Effector CD4-positive, alpha-beta T cell (primary cell): ENCODE measurements around the gene SFTPD.
"Not testable (repeated sequence)": the region's sequence is repeated elsewhere in the genome, so short reads cannot be mapped to it uniquely, and the experiment has no call there.

Experiments used
- DNase-seq: peaks from one replicate; pipeline ENCODE4 v3.0.0-alpha.2; 2020

SFTPD gene

DNA sequence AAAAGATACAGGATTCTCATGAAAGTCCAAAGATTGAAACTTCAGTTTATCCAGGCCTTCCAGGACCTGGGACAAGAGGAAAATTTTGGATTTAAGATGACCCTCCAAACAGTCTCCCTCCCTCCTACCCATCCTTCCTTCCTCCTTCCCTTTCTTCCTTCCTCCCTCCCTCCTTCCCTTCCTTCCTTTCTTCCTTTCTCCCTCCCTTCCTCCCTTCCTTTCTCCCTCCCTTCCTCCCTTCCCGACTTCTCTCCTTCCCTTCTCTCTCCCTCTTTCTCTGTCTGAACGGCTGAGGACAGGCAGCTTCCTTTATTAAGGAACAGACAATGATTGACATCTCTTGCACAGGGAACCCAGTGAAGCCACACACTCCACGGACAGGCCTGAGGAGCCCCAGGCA lies 23.3 kb downstream of the SFTPD start:
- DNase-seq, result no peak

DNA sequence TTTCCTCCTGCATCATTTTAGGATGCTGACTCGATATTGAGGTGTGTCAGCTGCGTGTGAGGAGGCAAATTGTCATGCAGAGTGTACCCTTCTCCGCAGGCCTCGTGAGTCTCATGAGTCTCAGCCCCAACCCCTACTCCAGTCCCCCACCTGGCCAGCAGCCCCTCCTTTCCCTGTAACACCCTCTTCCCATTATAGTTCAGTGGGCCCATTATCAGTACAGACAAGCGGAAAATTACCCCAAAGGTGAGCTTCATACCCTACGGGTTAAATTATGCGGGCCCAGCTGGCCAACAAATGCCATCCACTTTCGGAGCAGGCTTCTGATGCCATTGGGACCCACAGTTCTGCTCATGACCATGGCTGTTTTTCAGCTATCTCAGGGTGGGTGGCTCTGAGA lies 25.2 kb downstream of the SFTPD start:
- DNase-seq, result no peak

DNA sequence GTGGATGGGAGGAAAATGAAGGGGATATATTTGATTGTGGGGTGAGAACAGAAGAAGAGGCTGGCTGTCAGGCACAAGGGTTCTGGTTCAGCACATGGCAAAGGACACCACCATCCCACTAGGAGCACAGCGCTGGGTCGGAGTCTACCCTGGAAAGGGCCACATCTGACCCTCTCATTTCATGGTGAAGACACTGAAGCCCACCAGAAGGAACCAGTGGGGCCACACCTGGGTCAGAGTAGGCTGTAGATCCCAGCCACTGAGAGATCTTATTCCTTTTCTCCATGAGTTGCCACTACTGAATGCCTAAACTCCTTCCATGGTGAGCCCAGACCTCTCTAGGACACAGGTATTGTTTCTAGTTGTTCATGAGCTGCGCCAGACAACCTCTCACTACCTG lies 25.8 kb downstream of the SFTPD start:
- DNase-seq, result no peak

DNA sequence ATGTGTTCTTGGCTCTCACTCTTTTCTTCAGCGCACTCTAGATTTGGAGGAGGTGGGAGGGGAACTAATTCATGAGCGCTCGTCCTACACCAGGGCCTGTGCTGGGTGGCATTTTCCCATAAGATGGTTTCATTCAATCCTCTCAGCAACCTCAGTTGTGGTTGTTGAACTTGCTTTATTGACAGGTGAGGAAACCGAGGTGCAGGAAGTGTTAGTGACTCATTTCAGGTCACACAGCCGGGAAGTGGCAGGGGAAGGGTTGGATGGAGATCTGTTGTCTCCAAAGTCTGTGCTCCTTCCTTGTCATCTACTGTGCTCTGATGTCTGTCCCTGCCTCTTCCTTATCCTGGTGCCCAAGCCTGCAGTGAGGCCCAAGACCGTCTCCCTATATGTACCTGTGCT lies 26.9 kb downstream of the SFTPD start:
- not testable (repeated sequence) for DNase-seq

DNA sequence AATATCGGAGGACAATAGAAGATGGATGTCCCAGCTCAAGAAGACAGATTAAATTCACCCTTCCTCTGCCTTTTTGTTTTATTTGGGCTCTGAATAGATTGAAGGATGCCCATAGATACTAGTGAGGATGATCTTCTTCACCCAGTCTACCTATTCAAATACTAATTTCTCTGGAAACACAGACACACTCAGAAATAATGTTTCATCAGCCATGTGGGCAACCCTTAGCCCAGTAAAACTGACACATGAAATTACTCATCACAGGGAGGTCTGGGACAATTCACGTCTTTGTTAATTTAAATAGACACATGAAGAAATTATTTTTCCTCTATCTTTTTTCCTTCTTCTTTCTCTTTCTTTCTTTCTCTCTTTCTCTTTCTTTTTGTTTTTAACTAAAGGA lies 33.1 kb downstream of the SFTPD start:
- DNase-seq, result not testable (repeated sequence)

DNA sequence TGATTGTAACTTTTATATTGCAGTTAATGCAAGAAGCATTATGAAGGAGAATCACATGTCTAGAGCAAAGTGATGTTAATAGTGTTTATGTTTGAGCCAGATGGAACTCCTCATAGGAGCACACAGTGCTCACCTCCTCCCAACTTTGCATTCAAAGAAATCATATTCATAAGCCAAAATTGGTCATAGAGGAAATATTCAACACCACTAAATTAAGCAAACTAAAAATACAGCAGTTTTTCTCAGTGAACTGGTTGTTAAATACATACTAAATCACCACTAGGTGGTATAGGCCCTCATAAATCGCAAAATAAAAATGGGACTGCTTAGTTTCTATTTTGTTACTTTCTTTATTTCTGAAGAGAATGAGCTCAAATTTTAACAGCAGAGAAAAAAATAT lies 34.4 kb downstream of the SFTPD start:
- DNase-seq, result not testable (repeated sequence)

DNA sequence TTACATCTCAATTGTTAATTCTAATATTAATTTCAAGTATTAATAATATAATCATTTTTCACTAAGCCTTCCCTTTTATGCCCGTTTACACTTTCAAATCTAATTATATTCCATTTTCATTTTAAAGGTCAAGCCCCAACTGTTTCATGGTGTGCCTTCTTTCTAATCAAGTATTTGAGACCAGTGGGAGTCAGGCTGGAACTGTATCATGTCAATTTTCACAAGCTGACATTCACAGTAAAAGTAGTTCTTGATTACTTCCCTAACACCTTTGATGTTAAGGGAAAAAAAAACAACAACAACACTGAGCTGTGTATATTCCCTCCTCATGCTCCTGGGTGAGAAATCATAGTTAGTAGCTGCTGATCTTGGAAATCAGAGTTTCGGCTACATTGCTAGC lies 38.1 kb downstream of the SFTPD start:
- no peak for DNase-seq

DNA sequence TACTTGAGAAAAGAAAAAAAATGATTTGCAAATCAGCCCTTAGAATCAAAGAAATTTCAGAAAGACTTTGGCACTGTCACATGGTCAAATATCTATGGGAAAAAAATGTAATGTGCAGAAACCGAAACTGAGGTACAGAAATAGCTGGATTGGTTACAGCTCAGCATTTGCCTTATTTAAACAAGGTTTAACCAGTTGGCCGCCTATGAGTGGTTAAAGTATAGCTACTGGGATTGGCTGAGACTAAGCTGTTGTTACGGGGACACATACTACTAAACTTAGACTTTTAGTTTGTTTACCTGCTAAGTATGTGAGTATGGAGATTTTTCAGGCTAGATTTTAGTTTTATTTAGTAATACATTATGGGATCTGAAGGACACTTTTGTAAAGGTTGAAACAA lies 38.6 kb downstream of the SFTPD start:
- no peak for DNase-seq

DNA sequence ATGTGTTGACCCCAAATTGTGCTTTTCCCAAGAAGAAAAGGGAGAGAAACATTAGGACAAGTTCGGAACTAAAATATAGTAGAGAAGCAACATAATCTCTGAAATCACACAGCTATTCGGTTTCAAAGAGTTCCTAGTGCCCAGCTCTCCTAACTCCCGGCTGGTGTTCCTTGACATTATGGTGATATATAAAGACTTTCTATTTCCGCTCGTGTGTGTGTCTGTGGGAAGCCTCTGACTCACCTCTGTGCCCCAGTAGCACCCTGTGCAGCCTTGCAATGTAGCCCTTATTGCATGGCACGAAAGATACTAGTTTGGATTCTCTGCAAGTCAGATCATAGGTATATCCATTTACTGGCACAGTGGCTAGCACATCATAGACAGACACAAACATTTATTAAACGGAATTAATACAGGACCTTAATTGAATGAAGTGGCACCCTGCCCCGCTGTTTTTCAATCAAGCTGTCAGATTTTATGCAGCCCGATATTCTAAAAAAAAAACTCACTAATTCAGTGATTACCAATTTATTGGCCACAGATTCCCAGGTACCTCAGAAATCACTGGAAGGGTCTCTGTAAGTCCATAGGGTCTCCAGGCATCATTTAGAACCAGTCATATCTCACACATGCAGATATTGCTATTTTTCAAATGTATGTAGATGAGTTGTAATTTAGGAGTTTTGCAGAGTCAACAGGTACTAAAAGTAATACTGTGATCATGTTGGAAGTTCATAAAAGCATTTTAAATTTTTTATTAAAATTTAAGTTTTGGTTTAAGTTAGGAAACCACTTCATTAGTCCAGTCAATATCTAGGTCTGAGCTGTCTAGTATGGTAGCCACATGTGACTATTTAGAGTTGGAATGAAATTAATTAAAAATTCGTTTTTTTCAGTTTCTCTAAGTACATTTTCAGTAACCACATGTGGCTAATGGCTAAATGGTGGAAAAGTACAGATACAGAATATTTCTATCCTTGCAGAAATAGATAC lies 43.3 kb downstream of the SFTPD start:
- DNase-seq, result no peak

DNA sequence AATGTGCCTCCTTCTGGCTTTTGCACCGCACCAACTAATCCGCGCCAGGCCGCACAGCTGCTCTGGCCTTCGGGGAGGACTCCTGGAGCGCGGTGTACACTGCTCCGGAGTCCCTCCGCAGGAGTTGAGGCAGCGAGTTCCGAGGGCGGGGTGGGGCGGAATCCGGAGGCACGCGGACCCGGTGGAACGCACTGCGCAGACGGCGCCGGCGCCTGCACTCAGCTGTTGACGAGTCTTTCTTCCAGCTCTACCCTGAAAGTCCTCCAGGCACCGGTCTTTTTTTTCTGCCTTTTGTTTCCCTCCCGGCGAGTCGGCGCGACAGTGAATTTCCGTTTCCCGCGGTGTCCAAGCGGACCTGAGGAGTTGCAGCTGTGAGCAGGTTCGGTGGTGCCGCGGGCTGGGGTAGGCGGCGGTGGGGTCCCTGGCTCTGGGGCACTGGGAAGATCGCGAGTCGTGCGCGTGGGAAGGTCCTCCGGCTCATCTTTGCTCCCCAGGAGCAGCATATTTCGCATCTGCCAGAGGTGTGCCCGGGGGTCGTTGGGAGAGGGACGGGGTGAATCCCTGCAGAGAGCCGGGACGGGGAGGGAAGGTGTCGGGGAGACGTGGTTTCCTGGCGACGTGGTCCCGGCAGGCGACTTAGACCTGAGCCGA lies 44.1 kb downstream of the SFTPD start:
- no peak for DNase-seq

DNA sequence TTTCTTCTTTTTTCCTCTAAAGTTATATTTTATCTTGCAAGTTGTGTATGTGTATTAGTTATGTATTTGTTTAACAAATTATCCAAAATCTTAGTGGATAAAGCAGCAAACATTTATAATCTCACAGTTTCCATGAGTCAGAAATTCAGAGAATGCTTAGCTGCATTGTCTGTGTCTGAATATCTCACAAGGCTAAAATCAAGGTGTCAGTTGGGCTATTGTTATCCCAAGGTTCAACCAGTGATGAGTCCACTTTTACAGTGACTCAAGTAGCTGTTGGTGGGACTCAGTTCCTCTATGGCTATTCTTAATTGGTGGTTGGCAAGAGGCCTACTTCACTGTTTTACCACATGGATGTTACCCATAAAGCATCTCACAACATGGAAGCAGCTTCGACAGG lies 47.3 kb downstream of the SFTPD start:
- DNase-seq, result not testable (repeated sequence)

DNA sequence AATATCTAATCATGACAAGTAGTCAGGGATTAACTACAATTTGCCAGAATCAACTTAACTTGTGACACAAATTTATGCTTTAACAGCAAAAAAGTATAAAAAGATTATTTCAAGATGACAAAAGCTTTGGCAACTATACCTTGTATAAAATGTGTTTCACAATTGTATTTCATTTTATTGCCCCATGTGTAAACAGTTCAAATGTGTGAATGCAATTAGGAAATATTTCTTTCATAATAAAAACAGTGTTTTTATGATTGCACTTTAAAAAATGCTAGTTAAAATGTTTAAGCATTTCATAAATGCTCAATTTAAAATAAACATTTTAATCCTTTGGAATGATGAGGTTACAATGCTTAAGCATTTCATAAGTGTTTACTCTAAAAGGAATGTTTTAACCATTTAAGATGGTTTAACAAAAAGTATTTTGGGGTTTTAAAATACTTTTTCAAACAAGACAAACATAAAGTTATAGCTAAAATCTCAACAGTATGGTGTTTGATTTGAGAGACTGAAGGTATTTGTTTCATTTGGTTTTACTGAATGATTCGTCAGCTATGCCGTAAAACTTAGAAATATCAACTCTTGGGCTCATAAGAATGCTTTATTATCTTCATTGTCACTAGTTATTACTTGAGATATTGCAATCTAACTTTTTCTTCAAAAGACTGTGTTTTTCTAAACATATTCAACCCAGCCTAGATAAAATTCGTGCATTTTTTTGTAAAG lies 50.1 kb downstream of the SFTPD start:
- DNase-seq, result no peak

DNA sequence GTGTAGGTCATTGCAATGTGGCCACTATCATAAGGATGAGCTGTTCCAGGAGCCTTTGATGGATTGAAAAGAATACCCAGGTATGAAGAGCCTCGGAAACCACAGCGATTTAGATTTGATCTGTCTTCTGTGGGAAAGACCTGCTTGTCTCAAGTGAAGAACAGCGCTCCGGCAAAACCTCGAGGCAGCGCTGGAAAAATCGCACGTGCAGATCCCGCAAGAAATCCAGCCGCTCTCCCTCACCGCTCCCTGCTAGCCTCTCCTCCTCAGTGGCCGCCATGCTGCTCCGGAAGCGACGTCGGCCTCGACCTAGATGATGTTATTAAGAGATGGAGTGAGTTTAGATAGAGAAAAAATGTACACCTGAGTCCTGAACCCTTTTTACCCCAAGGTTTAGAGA lies 56.0 kb downstream of the SFTPD start:
- DNase-seq, result not testable (repeated sequence)

DNA sequence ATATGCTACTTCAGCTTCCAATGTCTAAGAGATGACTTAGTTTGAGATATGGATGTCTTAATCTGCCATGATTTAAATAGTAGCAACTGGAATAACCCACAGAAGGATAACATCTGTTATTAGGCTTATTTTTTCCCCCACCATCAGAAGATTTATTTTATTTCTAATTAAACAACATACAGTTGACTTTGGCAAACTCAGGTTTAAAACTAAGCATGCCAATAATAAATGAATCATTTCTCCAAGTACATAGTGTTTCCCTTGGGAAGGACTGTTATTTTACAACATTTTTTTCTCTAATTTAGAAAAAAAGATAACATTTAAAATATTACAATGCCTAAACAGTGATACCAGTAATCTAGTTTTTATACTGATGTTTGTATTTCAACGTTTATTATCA lies 58.4 kb downstream of the SFTPD start:
- DNase-seq, result no peak

DNA sequence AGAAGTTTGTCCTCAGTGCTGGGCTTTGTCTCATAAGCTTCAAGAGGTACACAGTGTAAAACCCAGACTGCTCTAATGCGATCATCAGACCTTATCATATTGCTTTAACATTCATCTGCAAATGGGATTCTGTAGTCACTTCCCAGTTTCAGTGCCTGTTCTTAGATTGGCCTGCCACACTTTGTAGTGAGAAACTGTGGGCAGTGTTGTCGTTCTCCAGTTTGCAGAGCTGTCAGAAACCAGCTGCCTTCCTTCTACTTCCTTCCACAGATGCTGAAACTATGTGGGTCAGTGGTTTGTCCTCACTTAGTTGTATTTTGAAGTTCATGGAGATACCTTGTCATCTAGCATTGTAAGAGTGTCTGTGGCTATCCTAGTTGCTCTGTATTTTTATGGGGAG lies 59.9 kb downstream of the SFTPD start:
- DNase-seq, result not testable (repeated sequence)
